PFSK-1 (cell line): ENCODE data around the gene SYCP2. TPM values are rescaled to one million over a fixed set of nuclear protein-coding genes. Genes with fewer than 3 reads are reported as not detected.

ENCODE experiments used
- FOXP2 ChIP-seq: optimal IDR thresholded peaks from 2 replicates; pipeline ENCODE3; 2011; ENCODE audit warnings: borderline replicate concordance, control low read depth, inconsistent platforms; ENCODE audit not compliant: insufficient read depth; ENCODE audit errors: extremely low read length, extremely low read depth
- POLR2AphosphoS5 ChIP-seq: IDR thresholded peaks from 2 replicates; pipeline ENCODE4 v1.6.1; 2012; ENCODE audit warnings: low read depth, mild to moderate bottlenecking, control low read depth, low read length, moderate library complexity
- SIN3A ChIP-seq: IDR thresholded peaks from 2 replicates; pipeline ENCODE4 v1.6.1; 2012; ENCODE audit warnings: mild to moderate bottlenecking, low read length, moderate library complexity, borderline replicate concordance; ENCODE audit not compliant: insufficient read depth
- TAF1 ChIP-seq: IDR thresholded peaks from 2 replicates; pipeline ENCODE4 v1.6.1; 2012; ENCODE audit warnings: low read length, control low read depth, borderline replicate concordance; ENCODE audit not compliant: insufficient read depth
- polyA plus RNA-seq: library from polyadenylated mRNA; unstranded; fragments of >200 nt; gene quantifications from one replicate; pipeline ENCODE4 v1.2.1, GENCODE V29; 2012; ENCODE audit warnings: low read depth, missing spikeins; ENCODE audit not compliant: insufficient read length
- TF ChIP-seq, protein P1 (sequence below), 2 experiments: IDR thresholded peaks; 2 replicates each; pipeline versions ENCODE4 v1.6.1 to v1.8.0; 2011 to 2012; ENCODE audit warnings: low read depth in 2 of 2, low read length in 2 of 2, control low read depth in 1 of 2, inconsistent platforms in 1 of 2, mild to moderate bottlenecking in 1 of 2, moderate library complexity in 1 of 2; ENCODE audit not compliant: insufficient read depth in 1 of 2

The SYCP2 gene, protein sequence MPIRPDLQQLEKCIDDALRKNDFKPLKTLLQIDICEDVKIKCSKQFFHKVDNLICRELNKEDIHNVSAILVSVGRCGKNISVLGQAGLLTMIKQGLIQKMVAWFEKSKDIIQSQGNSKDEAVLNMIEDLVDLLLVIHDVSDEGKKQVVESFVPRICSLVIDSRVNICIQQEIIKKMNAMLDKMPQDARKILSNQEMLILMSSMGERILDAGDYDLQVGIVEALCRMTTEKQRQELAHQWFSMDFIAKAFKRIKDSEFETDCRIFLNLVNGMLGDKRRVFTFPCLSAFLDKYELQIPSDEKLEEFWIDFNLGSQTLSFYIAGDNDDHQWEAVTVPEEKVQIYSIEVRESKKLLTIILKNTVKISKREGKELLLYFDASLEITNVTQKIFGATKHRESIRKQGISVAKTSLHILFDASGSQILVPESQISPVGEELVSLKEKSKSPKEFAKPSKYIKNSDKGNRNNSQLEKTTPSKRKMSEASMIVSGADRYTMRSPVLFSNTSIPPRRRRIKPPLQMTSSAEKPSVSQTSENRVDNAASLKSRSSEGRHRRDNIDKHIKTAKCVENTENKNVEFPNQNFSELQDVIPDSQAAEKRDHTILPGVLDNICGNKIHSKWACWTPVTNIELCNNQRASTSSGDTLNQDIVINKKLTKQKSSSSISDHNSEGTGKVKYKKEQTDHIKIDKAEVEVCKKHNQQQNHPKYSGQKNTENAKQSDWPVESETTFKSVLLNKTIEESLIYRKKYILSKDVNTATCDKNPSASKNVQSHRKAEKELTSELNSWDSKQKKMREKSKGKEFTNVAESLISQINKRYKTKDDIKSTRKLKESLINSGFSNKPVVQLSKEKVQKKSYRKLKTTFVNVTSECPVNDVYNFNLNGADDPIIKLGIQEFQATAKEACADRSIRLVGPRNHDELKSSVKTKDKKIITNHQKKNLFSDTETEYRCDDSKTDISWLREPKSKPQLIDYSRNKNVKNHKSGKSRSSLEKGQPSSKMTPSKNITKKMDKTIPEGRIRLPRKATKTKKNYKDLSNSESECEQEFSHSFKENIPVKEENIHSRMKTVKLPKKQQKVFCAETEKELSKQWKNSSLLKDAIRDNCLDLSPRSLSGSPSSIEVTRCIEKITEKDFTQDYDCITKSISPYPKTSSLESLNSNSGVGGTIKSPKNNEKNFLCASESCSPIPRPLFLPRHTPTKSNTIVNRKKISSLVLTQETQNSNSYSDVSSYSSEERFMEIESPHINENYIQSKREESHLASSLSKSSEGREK (N-terminal part only)
- not detected for polyA plus RNA-seq

DNA sequence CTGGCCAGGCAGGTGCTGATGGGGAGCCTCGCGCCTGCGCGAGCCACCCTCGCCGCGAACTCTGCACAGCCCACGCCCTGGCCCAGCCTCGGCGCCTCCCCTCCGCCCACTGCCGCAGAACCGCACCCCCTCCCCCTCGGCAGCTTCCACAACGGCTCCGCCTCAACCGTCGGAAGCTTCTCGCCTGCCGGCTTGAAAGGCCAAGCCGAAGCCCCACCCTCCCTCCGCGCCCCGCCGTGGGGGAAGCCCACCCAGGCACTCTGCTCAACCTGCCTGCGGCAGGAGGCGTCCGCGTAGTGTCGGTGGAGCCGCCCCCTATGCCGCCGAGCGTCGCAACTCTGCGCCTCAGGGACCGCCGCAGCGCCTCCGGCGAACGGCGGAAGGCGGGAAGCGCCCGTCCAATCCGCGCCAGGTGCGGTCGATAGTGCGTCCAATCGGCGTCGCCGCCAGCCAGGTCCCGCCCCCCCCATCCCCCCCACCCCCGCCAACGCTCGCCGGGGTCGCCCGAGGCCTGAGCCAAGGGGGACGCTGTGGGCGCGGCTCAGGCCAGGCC lies at the start of gene SYCP2:
Gene SYCP2, minus strand, starts transcription at position 342 of the 553 bp plus-strand sequence. CDS start 11,224 bp downstream, outside the sequence.
- TF ChIP-seq FOXP2 (no peak), POLR2AphosphoS5 (no peak), SIN3A (no peak), TAF1 (no peak)
- TF ChIP-seq, protein P1, sequence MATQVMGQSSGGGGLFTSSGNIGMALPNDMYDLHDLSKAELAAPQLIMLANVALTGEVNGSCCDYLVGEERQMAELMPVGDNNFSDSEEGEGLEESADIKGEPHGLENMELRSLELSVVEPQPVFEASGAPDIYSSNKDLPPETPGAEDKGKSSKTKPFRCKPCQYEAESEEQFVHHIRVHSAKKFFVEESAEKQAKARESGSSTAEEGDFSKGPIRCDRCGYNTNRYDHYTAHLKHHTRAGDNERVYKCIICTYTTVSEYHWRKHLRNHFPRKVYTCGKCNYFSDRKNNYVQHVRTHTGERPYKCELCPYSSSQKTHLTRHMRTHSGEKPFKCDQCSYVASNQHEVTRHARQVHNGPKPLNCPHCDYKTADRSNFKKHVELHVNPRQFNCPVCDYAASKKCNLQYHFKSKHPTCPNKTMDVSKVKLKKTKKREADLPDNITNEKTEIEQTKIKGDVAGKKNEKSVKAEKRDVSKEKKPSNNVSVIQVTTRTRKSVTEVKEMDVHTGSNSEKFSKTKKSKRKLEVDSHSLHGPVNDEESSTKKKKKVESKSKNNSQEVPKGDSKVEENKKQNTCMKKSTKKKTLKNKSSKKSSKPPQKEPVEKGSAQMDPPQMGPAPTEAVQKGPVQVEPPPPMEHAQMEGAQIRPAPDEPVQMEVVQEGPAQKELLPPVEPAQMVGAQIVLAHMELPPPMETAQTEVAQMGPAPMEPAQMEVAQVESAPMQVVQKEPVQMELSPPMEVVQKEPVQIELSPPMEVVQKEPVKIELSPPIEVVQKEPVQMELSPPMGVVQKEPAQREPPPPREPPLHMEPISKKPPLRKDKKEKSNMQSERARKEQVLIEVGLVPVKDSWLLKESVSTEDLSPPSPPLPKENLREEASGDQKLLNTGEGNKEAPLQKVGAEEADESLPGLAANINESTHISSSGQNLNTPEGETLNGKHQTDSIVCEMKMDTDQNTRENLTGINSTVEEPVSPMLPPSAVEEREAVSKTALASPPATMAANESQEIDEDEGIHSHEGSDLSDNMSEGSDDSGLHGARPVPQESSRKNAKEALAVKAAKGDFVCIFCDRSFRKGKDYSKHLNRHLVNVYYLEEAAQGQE (IDR thresholded peaks at IDR 0.05; ENCODE audit: insufficient read depth in 1 of 2, low read depth in 2 of 2, low read length in 2 of 2), result no peak

DNA sequence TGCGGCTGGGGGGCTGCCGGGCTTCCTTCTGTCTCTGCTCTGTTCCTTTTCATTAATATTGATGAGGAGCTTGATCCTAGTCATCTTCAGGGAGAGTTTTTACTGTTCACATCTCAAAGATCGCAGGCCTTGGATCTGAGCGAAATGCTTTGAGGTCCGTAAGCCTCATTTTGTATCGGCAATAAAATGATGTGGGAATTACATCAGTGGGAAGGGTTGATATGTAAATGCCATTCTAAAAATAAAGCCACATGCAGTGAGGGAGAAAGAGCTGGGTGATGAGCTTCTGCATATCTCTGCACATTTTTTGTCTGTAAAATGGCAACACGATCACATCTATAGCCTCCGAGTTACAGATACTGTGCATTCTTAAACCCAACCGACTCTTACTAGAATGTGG lies 49.6 kb upstream of the SYCP2 start:
- TF ChIP-seq TAF1, result no peak
- TF ChIP-seq, protein P1 (IDR thresholded peaks at IDR 0.05; ENCODE audit: insufficient read depth in 1 of 2, low read depth in 2 of 2, low read length in 2 of 2), result no peak
- TF ChIP-seq SIN3A, result no peak

DNA sequence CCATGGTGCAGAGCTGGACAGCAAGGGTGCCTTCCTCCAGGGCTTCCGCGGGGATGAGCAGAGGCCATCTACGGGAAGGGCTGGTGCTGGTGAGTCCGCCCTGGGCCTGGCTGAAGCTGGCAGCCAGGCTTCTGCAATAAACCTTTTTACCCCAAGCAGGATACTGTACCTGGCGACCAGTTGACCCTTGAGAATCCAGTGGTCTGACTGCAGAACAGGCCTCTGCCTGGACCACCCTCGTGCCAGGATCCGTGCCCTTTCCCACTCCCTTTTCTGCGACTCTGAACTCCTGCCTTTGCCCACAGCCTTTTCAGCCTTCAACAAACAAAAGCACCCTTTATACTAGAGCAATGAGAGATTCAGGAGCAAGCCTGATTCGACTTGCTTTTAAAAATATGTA lies 43.6 kb upstream of the SYCP2 start:
- TF ChIP-seq, protein P1 (IDR thresholded peaks at IDR 0.05; ENCODE audit: insufficient read depth in 1 of 2, low read depth in 2 of 2, low read length in 2 of 2), result no peak
- TF ChIP-seq TAF1, result no peak
- no peak for TF ChIP-seq POLR2AphosphoS5
- TF ChIP-seq FOXP2, result no peak
- no peak for TF ChIP-seq SIN3A

DNA sequence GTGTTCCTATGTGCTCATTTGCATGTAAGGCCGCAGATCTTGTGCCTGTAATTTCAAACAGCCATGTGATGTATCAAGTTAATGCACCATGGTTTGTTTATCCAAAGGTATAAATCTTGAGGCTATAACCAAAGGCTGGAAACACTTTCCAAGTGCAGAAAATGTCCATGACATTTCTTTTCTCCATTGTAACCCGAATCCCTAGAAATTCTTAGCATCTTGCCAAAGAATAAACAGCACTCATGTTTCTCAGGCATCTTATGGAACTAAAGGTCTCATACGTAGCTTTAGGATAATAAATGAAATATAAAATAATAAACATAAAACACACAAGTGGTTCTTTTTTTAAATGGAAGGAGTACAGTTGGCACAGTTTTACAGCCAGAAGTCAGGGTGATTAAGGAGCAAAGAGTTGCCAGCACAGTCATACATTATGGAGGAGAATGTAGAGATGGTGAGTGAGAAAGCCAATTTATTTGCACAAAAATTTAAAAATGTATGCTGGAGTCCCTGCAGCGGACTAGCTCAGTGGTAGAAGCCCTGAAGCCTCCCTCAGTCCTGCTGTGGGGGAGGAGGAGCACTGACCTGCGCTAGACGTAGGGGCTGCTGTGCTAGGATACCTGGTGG lies 42.8 kb upstream of the SYCP2 start:
- TF ChIP-seq, protein P1 (IDR thresholded peaks at IDR 0.05; ENCODE audit: insufficient read depth in 1 of 2, low read depth in 2 of 2, low read length in 2 of 2), result no peak
- TF ChIP-seq SIN3A (no peak), FOXP2 (no peak), POLR2AphosphoS5 (no peak), TAF1 (no peak)
